Tibial artery (tissue), 4 donors: ENCODE measurements around the gene TRMT2A.
"Not testable (repeated sequence)": the region's sequence is repeated elsewhere in the genome, so short reads cannot be mapped to it uniquely, and the experiment has no call there.

ENCODE experiments used
- DNase-seq, 2 donors: peaks; one replicate each; pipeline ENCODE4 v3.0.0-alpha.2; 2019
- H3K27ac ChIP-seq, 2 donors: fragments of 200-600 bp; sonication (generic) in 1 of 2; 1 replicate in 1 of 2; 2 replicates in 1 of 2; pipeline ENCODE4 v1.5.1; 2018 to 2019; ENCODE audit warnings: mild to moderate bottlenecking in 1 of 2
- H3K27me3 ChIP-seq, 2 donors: fragments of 200-600 bp; sonication (generic) in 1 of 2; one replicate each; pipeline versions ENCODE4 v1.5.1 to v1.6.0; 2016 to 2019
- H3K36me3 ChIP-seq, 3 donors: fragments of 200-600 bp; sonication (generic) in 2 of 3; one replicate each; pipeline ENCODE4 v1.5.1; 2016 to 2019; ENCODE audit warnings: mild to moderate bottlenecking in 2 of 3
- H3K4me1 ChIP-seq, 4 donors: fragments of 200-600 bp; sonication (generic) in 2 of 4; 1 replicate in 3 of 4; 2 replicates in 1 of 4; pipeline ENCODE4 v1.5.1; 2016 to 2019
- H3K4me3 ChIP-seq, 2 donors: fragments of 200-600 bp; sonication (generic) in 1 of 2; 1 replicate in 1 of 2; 2 replicates in 1 of 2; pipeline ENCODE4 v1.5.1; 2018 to 2019; ENCODE audit warnings: mild to moderate bottlenecking in 2 of 2
- H3K9me3 ChIP-seq, 3 donors: fragments of 200-600 bp; sonication (generic) in 1 of 3; one replicate each; pipeline ENCODE4 v1.5.1; 2016 to 2019
- CTCF ChIP-seq, 2 experiments: fragments of 200-600 bp in 1 of 2; fragments of 450-650 bp in 1 of 2; IDR thresholded peaks; one replicate each; pipeline ENCODE4 v1.5.1; 2017 to 2019; ENCODE audit warnings: antibody characterized with exemption in 2 of 2, mild to moderate bottlenecking in 1 of 2, moderate library complexity in 1 of 2
- intact Hi-C: fragments of 100-400 bp; cut with DNase I; formaldehyde crosslinking; loops from one replicate; pipeline ENCODE4 v1.15.0; 2023; ENCODE audit warnings: low total_unique reads

TRMT2A gene

GRCh38 chr22:20160041-20160440 lies 43.0 kb upstream of the TRMT2A start:
- Histone ChIP-seq H3K27ac (no peak overlapping the region), H3K27me3 (peaks cover 0 to 32% of the 10 kb centered on the region in 2 donors), H3K4me3 (no peak overlapping the region), H3K4me1 (peaks cover 0 to 6% (median 2%) of the 10 kb centered on the region in 4 donors), H3K36me3 (no peaks in the 10 kb centered on the region), H3K9me3 (no peaks in the 10 kb centered on the region)
- TF ChIP-seq CTCF (IDR thresholded peaks at IDR 0.05) = no peak
- intact Hi-C loops = no loop called here
- DNase-seq = no peak

- H3K9me3 ChIP-seq, H3K4me1 ChIP-seq, intact Hi-C loops, H3K27ac ChIP-seq, H3K4me3 ChIP-seq, H3K36me3 ChIP-seq, DNase-seq: not testable (repeated sequence)
- H3K27me3 ChIP-seq = peaks cover 0 to 37% of the 10 kb centered on the region in 2 donors
Observed at GRCh38 chr22:20159531-20159930, 42.5 kb upstream of the TRMT2A start.

GRCh38 chr22:20159076-20159475 lies 42.0 kb upstream of the TRMT2A start:
- intact Hi-C loops = no loop called here
- Histone ChIP-seq H3K9me3 (no peaks in the 10 kb centered on the region), H3K36me3 (no peaks in the 10 kb centered on the region), H3K27me3 (peaks cover 0 to 41% of the 10 kb centered on the region in 2 donors), H3K27ac (no peak overlapping the region), H3K4me1 (peaks cover 0 to 8% (median 2%) of the 10 kb centered on the region in 4 donors), H3K4me3 (no peak overlapping the region)
- TF ChIP-seq CTCF (IDR thresholded peaks at IDR 0.05) = no peak
- no peak for DNase-seq

GRCh38 chr22:20158391-20159036 lies 41.5 kb upstream of the TRMT2A start:
- Histone ChIP-seq H3K27ac (no peak overlapping the region), H3K36me3 (no peaks in the 10 kb centered on the region), H3K9me3 (no peaks in the 10 kb centered on the region), H3K27me3 (peaks cover 0 to 46% of the 10 kb centered on the region in 2 donors), H3K4me1 (peaks cover 0 to 8% (median 2%) of the 10 kb centered on the region in 4 donors), H3K4me3 (no peak overlapping the region)
- intact Hi-C loops = no loop called here
- TF ChIP-seq CTCF (IDR thresholded peaks at IDR 0.05) = no peak
- no peak for DNase-seq

- no peak overlapping the region for H3K27ac ChIP-seq
- no peaks in the 10 kb centered on the region for H3K36me3 ChIP-seq
- TF ChIP-seq CTCF (IDR thresholded peaks at IDR 0.05) = no peak
- H3K4me1 ChIP-seq = peaks cover 0 to 8% (median 2%) of the 10 kb centered on the region in 4 donors
- no peak overlapping the region for H3K4me3 ChIP-seq
- intact Hi-C loops = loop anchor here (1.0 kb wide), 2 partner anchors 111 to 128 kb away; partner anchors contain the start of gene RTN4R
- no peaks in the 10 kb centered on the region for H3K9me3 ChIP-seq
- DNase-seq = no peak
- H3K27me3 ChIP-seq = peaks cover 0 to 46% of the 10 kb centered on the region in 2 donors
Observed at GRCh38 chr22:20157430-20158183, 40.6 kb upstream of the TRMT2A start.
